Body of pancreas (tissue), 4 donors: ENCODE results near the gene DRICH1.
"Not testable (repeated sequence)": the region's sequence is repeated elsewhere in the genome, so short reads cannot be mapped to it uniquely, and the experiment has no call there.

Experiments
- CTCF ChIP-seq, 7 experiments: fragments of 450-650 bp in 4 of 7; fragments of 200-600 bp in 3 of 7; sonication (generic) in 3 of 7; IDR thresholded peaks; one replicate each; pipeline ENCODE4 v1.5.1; 2016 to 2019; ENCODE audit warnings: antibody characterized with exemption in 7 of 7
- POLR2A ChIP-seq, 3 donors: fragments of 450-650 bp; IDR thresholded peaks; one replicate each; pipeline ENCODE4 v1.6.1; 2016; ENCODE audit warnings: antibody characterized with exemption in 3 of 3, mild to moderate bottlenecking in 2 of 3

- TF ChIP-seq CTCF, POLR2A (IDR thresholded peaks at IDR 0.05): not testable (repeated sequence)
Measured at GRCh38 chr22:23635291-23635690, 3.2 kb upstream of the DRICH1 start.
